Aorta (tissue), 5 donors: ENCODE data around the gene ZNF200. TPM values are rescaled to one million over a fixed set of nuclear protein-coding genes. Genes with fewer than 3 reads are reported as not detected.

ENCODE experiments used
- ATAC-seq: fragments of 200-7000 bp; cut with Tn5 transposase; one replicate; pipeline ENCODE4 v1.9.1; 2022; ENCODE audit warnings: moderate library complexity; ENCODE audit not compliant: low FRiP score
- DNase-seq, 2 donors: peaks; one replicate each; pipeline ENCODE4 v3.0.0-alpha.2; 2020
- H3K27ac ChIP-seq, 2 donors: one replicate each; pipeline ENCODE4 v1.5.1; 2013; ENCODE audit warnings: low read length in 2 of 2, mild to moderate bottlenecking in 2 of 2, moderate library complexity in 2 of 2, control low read depth in 1 of 2, inconsistent platforms in 1 of 2, low read depth in 1 of 2
- H3K27me3 ChIP-seq, 2 donors: one replicate each; pipeline ENCODE4 v1.6.1; 2013; ENCODE audit warnings: control low read depth in 1 of 2, low read length in 1 of 2, mild to moderate bottlenecking in 1 of 2, moderate library complexity in 1 of 2; ENCODE audit not compliant: insufficient read depth in 2 of 2, control insufficient read depth in 1 of 2
- H3K36me3 ChIP-seq, 2 donors: one replicate each; pipeline ENCODE4 v1.6.1; 2013; ENCODE audit warnings: control low read depth in 1 of 2, low read length in 1 of 2, mild to moderate bottlenecking in 1 of 2; ENCODE audit not compliant: insufficient read depth in 2 of 2, control insufficient read depth in 1 of 2
- H3K4me1 ChIP-seq, 2 donors: one replicate each; pipeline ENCODE4 v1.6.1; 2013; ENCODE audit warnings: low read length in 2 of 2, control low read depth in 1 of 2, mild to moderate bottlenecking in 1 of 2, moderate library complexity in 1 of 2; ENCODE audit not compliant: insufficient read depth in 2 of 2, control insufficient read depth in 1 of 2
- H3K4me3 ChIP-seq, 2 donors: one replicate each; pipeline ENCODE4 v1.5.1; 2013; ENCODE audit warnings: low read length in 2 of 2, control low read depth in 1 of 2, mild to moderate bottlenecking in 1 of 2
- H3K9me3 ChIP-seq: one replicate; pipeline ENCODE4 v1.6.1; 2013; ENCODE audit warnings: mild to moderate bottlenecking, low read length; ENCODE audit not compliant: control insufficient read depth
- WGBS, 2 donors: extraction: QIAGEN DNeasy Blood & Tissue Kit; methylation state at CpG; one replicate each; pipeline ENCODE4 v1.1.7; 2013; 5-methylcytosine and 5-hydroxymethylcytosine counted together
- intact Hi-C, 2 donors: fragments of 100-400 bp; cut with DNase I; formaldehyde crosslinking; loops; one replicate each; pipeline versions ENCODE4 v1.14.2 to v1.15.0; 2022
- long read RNA-seq, 2 donors: library from polyadenylated mRNA; unstranded; transcript quantifications; one replicate each; pipeline ENCODE4 v2.0.0, GENCODE V29; 2020 to 2021
- polyA plus RNA-seq, 2 donors: library from polyadenylated mRNA; stranded (reverse); fragments of 200-250 nt; gene quantifications; one replicate each; pipeline ENCODE4 v1.2.3, GENCODE V29; 2013
- total RNA-seq, 2 donors: library from RNA; stranded (reverse); fragmentation: NEBNext Ultra II Directional; extraction: Animal tissue kit (Norgen Biotek cat#: 25700); gene quantifications; one replicate each; pipeline ENCODE4 v1.2.1, GENCODE V29; 2021
- donor health status: healthy with polysubstance abuse.
- donor health status: Bipolar disorder and iron deficiency.
- donor health status: DM: no; HTN: no; CAD: no.
- donor health status: DM: no; HTN: no; CAD: no.
- donor health status: DM: yes; HTN: yes; CAD: no.

Gene ZNF200, protein sequence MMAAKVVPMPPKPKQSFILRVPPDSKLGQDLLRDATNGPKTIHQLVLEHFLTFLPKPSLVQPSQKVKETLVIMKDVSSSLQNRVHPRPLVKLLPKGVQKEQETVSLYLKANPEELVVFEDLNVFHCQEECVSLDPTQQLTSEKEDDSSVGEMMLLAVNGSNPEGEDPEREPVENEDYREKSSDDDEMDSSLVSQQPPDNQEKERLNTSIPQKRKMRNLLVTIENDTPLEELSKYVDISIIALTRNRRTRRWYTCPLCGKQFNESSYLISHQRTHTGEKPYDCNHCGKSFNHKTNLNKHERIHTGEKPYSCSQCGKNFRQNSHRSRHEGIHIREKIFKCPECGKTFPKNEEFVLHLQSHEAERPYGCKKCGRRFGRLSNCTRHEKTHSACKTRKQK
- total RNA-seq, result 1 to 10 TPM; 7.4 to 8.1 TPM
- polyA plus RNA-seq, result 1 to 10 TPM; 4.0 to 4.5 TPM
- long read RNA-seq, donor 1, full-length matches to known transcripts, result 15 of 18 reads
- long read RNA-seq, donor 1, partial matches to known transcripts, result 1 of 18 reads
- long read RNA-seq, donor 1, other reads (novel, unspliced or antisense), result 2 of 18 reads
- long read RNA-seq, donor 2, full-length matches to known transcripts, result 2 of 5 reads
- long read RNA-seq, donor 2, partial matches to known transcripts, result 1 of 5 reads
- long read RNA-seq, donor 2, other reads (novel, unspliced or antisense), result 2 of 5 reads

DNA sequence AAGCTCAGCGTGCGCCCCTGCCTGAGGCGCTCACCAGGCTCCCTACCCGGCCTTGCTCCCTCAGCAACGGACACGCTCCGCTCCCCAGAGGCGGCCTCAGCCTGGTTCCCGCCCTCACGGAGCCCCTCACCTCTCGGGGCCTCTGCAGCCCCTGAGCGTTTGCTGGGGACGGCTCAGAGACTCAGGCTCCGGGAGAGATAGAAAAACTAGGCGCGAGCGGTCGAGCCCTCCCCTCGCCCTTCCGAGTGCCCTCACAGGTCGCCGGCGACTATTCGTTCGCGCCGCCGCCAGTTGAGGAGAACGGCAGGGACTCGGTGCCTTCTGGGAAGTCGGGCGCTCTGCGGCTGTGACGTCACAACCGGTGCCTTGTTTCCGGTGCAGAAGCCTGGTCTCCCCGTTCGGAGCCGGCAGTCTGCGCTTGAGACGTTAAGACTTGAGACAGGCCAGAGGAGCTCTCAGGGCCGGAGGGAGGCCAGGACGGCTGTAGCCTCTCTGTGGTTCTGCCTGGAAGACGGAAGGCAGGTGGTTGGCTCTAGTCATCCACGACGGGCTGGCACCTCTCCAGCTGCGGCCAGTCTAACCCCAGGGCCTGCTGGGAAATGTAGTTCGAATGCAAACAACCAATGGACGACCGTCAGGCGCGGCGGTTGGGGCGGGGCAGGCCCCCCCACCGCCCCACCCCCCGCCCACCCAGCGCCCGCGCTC lies at the start of gene ZNF200:
TSS of gene ZNF200 (minus strand) at position 302 of the 705 bp plus-strand sequence. CDS start 1,403 bp downstream, outside the sequence.
- Histone ChIP-seq H3K4me1 (no peaks in the 10 kb centered on the region), H3K9me3 (no peaks in the 10 kb centered on the region), H3K36me3 (peaks cover 8 to 9% of the 10 kb centered on the region in 2 donors), H3K27ac (peak within 1 kb of the TSS; percentile 18 to 91), H3K27me3 (no peaks in the 10 kb centered on the region), H3K4me3 (peak within 1 kb of the TSS; percentile 32 to 92)
- WGBS, 2 donors, result 0% methylated on average over 46 to 59 of the region's 59 CpGs
- ATAC-seq, result peak; percentile 99
- DNase-seq, result peak; percentile 98 to 99
- intact Hi-C loops, result loop anchor here in 1 of 2 donors (5.0 kb wide), 1 partner anchor 42 kb away; no protein-coding TSS in a partner anchor

DNA sequence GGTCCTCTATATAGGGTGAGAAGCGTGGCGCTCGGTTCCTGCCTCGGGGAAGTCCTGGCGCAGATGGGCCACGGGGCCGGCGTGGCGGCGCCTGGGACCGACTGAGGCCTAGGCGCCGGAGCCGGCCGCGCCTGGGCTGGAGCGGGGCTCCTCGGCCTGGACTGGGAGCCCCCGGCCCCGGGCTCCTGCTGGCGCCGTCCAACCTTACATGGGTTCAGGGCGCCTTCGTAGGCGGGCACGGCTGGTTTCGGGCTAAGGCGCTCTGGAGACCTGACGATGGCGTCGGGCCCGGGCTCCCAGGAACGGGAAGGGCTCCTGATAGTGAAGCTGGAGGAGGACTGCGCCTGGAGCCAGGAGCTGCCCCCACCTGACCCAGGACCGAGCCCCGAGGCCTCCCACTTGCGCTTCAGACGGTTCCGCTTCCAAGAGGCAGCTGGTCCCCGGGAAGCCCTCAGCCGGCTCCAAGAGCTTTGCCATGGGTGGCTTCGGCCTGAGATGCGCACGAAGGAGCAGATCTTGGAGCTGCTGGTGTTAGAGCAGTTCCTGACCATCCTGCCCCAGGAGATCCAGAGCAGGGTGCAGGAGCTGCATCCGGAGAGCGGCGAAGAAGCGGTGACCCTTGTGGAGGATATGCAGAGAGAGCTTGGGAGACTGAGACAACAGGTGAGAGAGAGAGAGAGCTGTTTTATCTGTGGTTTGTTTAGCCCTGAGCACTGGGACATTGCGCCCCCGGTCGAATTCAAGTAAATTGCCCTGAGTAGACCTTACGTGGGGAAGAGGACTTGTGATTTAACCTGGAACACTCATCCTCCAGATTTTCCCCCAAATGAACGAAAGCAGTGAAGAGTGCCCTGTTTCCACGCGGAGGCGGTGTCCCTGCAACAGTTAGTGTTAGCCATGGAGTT lies 48.8 kb upstream of the ZNF200 start:
- Histone ChIP-seq H3K9me3 (peaks cover 6% of the 10 kb centered on the region), H3K4me3 (peak overlapping the region; percentile 77 to 80), H3K27me3 (no peaks in the 10 kb centered on the region), H3K36me3 (peaks cover 4 to 9% of the 10 kb centered on the region in 2 donors), H3K27ac (peak overlapping the region; percentile 73 to 84), H3K4me1 (no peaks in the 10 kb centered on the region)
- no peak for ATAC-seq
- DNase-seq, result peak; percentile 55 to 78
- intact Hi-C loops, result loop anchor here (2.0 to 10.0 kb wide), 5 partner anchors 17 to 263 kb away; partner anchors contain the start of genes TNFRSF12A (in 1 of the 2), ZNF174 (in 1 of the 2) and ZSCAN32 (in 1 of the 2)
- 5 to 6% methylated on average over 52 to 56 of the region's 56 CpGs for WGBS, 2 donors

DNA sequence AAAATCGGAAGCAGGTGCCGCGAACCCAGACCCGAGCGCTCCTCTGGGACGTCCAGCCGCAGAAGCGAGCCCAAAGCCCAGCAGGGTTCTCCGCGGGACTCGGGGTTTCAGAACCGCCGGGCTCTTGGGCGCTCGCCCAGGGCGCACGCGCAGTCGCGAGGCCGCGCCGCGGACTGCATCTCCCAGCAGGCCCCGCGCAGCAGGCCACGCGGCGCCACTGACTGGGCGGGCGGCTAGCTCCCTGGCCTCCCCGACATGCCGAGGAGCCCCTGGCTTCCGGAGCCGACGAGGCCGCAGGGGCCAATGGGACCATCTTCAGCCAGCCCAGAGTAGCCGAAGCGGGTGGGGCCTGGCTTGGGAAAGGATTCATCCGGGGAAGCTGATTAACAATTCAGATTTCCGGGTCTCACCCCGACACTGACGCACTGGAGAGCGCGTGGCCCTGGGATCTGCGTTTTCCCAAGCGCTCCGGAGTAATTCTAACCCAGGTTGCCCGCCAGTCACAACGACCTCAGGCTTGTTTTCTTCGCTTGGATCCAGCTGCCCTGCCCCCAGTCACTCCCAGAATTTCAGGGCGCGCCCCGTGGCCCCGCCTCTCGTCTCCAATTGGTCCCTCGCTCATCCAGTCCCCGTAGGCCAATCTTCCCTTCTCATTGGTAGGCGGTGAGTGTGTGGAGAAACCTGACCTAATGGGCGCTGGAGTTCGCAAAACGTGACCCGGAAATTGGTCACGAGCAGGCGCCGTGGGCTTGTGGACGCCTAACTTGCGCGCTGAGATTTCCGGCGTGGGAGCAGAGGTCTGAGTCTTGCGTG lies 48.0 kb upstream of the ZNF200 start, which contains the start of gene ZNF263:
TSS of gene ZNF263 (plus strand) at position 762 of the 813 bp plus-strand sequence. CDS start 328 bp downstream, outside the sequence.
- 0% methylated on average over 72 of the region's 72 CpGs for WGBS, 2 donors
- Histone ChIP-seq H3K27ac (peak within 1 kb of the TSS; percentile 84 to 93), H3K9me3 (peaks cover 4% of the 10 kb centered on the region), H3K27me3 (no peaks in the 10 kb centered on the region), H3K36me3 (peaks cover 4 to 7% of the 10 kb centered on the region in 2 donors), H3K4me3 (peak within 1 kb of the TSS; percentile 77 to 80), H3K4me1 (no peaks in the 10 kb centered on the region)
- intact Hi-C loops, result loop anchor here (2.0 to 10.0 kb wide), 5 partner anchors 16 to 262 kb away; partner anchors contain the start of genes TNFRSF12A (in 1 of the 2), ZNF174 (in 1 of the 2) and ZSCAN32 (in 1 of the 2)
- DNase-seq (peak; percentile 97 to 98), ATAC-seq (peak; percentile 98)

DNA sequence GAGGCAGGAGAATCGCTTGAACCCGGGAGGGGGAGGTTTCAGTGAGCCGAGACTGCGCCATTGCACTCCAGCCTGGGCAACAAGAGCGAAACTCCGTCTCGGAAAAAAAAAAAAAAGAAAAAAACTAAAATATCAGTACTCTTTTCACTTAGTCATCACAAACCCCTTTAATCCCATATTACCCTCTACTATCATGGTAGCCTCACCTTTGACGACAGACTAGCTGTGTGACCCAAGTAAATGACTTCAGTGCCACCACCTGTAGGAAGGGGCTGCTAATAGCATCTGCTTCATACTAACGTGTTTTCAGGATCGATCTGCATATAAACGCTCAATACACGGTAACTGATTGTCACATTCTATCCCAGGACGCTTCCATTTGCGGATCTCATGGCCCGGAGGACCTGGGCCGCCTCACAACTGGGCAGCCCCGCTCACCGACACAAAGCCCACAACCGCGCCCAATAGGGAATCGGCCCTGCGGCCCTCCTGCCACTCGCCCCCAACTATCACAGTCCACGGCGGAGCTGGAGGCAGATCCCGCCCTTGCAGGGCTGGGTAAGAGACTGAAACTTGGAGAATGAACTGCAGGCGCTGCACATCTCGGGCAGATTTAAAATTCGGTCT lies 47.3 kb upstream of the ZNF200 start:
- Histone ChIP-seq H3K4me3 (peak overlapping the region; percentile 22 to 51), H3K9me3 (peaks cover 4% of the 10 kb centered on the region), H3K27ac (peak overlapping the region in 1 of 2 donors; percentile 34), H3K36me3 (peaks cover 4 to 7% of the 10 kb centered on the region in 2 donors), H3K27me3 (no peaks in the 10 kb centered on the region), H3K4me1 (no peaks in the 10 kb centered on the region)
- 14 to 16% methylated on average over 29 of the region's 29 CpGs for WGBS, 2 donors
- intact Hi-C loops, result loop anchor here (2.0 to 10.0 kb wide), 5 partner anchors 15 to 261 kb away; partner anchors contain the start of genes TNFRSF12A (in 1 of the 2), ZNF174 (in 1 of the 2) and ZSCAN32 (in 1 of the 2)
- peak; percentile 45 for ATAC-seq
- DNase-seq, result no peak

DNA sequence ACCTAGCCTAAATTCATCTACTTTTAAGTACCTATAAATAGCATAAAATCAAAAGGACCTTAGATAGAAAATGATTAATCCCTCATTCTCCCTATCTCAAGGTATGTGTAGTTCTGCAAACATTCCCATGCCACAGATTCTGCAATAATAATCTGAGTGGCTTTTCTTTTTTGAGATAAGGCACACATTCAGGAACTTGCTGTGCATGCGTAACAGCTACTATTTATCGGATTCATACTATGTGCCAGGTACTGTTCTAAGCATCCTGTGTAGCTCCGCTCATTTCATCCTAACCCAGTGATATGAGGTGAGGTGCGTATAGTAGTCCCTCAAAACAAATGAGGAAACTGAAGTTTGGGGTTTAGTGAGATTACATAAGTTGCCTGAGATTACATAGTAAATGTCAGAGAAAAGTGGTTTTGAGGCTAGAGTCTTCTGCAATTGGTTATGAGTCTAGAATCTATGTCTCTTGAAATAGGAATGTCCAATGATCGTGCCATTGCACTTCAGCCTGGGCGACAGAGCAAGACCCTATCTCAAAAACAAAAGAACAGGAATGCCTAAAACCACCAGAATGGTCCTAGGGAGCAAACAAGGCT lies 46.4 kb upstream of the ZNF200 start:
- WGBS, 2 donors, result 92 to 93% methylated on average over 6 of the region's 6 CpGs
- Histone ChIP-seq H3K27me3 (no peaks in the 10 kb centered on the region), H3K27ac (no peak overlapping the region), H3K4me1 (no peaks in the 10 kb centered on the region), H3K9me3 (peaks cover 4% of the 10 kb centered on the region), H3K36me3 (peaks cover 4 to 5% of the 10 kb centered on the region in 2 donors), H3K4me3 (no peak overlapping the region)
- ATAC-seq (no peak), DNase-seq (no peak)
- intact Hi-C loops, result loop anchor here (5.0 to 10.0 kb wide), 3 partner anchors 121 to 176 kb away; partner anchors contain the start of genes ZNF174 (in 1 of the 2) and ZSCAN32 (in 1 of the 2)

DNA sequence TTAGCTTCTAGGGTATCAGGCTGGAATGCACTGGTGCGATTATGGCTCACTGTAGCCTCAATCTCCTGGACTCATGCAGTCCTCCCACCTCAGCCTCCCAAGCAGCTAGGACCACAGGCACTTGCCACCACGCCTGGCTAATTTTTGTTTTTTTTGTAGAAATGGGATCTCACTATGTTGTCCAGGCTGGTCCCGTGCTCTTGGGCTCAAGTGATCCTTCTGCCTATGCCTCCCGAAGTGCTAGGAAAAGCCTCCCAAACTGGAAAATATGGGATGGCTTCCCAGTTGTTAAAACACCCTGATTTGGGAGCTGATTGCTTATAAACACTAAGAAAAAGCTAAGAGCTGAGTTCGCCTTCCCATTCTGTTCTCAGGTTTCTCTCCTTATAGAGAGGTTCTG lies 41.7 kb upstream of the ZNF200 start:
- Histone ChIP-seq H3K27ac (no peak overlapping the region), H3K4me3 (no peak overlapping the region), H3K36me3 (no peaks in the 10 kb centered on the region), H3K27me3 (no peaks in the 10 kb centered on the region), H3K4me1 (no peaks in the 10 kb centered on the region), H3K9me3 (no peaks in the 10 kb centered on the region)
- DNase-seq (no peak), ATAC-seq (no peak)
- WGBS, 2 donors, result 82 to 85% methylated on average over 5 of the region's 5 CpGs
- intact Hi-C loops, result loop anchor here in 1 of 2 donors (5.0 kb wide), 1 partner anchor 44 kb away; no protein-coding TSS in a partner anchor
